OCI-LY3 (cell line): ENCODE data around the gene IPMK.

Experiments used
- CTCF ChIP-seq: fragments of 200-600, 300-600 bp; sonication (generic); IDR thresholded peaks from 2 replicates; pipeline ENCODE4 v1.5.1; 2014; ENCODE audit warnings: antibody characterized with exemption, low read length, low read depth
- EZH2phosphoT487 ChIP-seq: fragments of 200-600 bp; shearing (Covaris generic); IDR thresholded peaks from 2 replicates; pipeline ENCODE4 v1.6.1; 2018; ENCODE audit warnings: antibody characterized with exemption, mixed run types, low read depth

DNA sequence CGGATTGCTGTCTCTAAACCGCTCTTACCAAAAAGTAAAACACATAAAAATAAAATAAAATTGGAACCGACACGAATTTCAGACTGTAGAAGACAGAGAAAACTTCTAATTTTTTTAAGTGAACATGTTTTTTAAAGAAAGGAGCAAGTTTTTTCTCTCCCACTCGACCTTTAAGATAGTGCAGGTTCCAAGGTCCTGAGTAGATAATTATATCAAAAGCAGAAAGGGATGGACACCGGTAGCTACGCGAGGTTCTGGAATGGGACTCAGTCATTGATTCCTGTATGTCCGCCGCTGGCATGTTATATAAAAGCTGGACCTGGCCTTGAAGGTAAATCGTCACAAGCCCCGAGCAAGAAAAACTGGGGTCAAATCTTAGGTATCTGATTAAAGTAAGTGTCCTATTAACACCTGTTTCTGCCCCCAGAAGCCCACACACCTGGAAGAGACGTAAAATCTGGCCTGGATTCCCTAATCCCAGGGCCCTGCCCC is 806 bp upstream of the IPMK start:
- TF ChIP-seq CTCF (no peak), EZH2phosphoT487 (no peak)
